ENCODE results near the gene CFAP119. TPM values are rescaled to one million over a fixed set of nuclear protein-coding genes. Genes with fewer than 3 reads are reported as not detected.

The CFAP119 gene
- total RNA-seq, 1 donor from 2014 or later, result 18.5 TPM

DNA sequence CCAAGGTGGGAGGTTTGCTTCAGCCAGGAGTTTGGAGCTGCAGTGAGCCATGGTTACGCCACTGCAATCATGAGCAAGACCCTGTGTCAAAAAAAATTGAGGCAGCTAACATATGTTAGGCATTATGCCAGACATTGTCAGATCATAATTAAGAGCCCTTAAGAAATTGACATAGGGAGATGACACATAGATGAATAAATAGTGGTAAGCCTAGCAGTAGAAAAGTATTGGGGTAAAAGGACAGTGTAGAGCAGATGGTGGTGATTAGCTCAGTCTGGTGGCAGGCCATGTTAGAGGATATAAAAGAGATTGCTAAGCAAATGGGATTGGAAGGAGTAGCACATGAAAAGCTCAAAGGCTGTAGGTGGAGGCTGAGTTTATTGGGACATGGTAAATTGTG is 40.3 kb downstream of the CFAP119 start:
- Mint-ChIP-seq H3K27me3 (ENCODE audit: low read depth) (no peaks in the 10 kb centered on the region), H3K4me1 (no peaks in the 10 kb centered on the region), H3K9me3 (no peaks in the 10 kb centered on the region), H3K27ac (ENCODE audit: unreplicated experiment) (no peak overlapping the region), H3K36me3 (ENCODE audit: low read depth) (peaks cover 32% of the 10 kb centered on the region), H3K4me3 (no peak overlapping the region)
- no peak for DNase-seq (ENCODE audit: low read depth, low spot score)
- TF ChIP-seq, protein P1, sequence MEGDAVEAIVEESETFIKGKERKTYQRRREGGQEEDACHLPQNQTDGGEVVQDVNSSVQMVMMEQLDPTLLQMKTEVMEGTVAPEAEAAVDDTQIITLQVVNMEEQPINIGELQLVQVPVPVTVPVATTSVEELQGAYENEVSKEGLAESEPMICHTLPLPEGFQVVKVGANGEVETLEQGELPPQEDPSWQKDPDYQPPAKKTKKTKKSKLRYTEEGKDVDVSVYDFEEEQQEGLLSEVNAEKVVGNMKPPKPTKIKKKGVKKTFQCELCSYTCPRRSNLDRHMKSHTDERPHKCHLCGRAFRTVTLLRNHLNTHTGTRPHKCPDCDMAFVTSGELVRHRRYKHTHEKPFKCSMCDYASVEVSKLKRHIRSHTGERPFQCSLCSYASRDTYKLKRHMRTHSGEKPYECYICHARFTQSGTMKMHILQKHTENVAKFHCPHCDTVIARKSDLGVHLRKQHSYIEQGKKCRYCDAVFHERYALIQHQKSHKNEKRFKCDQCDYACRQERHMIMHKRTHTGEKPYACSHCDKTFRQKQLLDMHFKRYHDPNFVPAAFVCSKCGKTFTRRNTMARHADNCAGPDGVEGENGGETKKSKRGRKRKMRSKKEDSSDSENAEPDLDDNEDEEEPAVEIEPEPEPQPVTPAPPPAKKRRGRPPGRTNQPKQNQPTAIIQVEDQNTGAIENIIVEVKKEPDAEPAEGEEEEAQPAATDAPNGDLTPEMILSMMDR (conservative IDR thresholded peaks at IDR 0.05), result no peak

DNA sequence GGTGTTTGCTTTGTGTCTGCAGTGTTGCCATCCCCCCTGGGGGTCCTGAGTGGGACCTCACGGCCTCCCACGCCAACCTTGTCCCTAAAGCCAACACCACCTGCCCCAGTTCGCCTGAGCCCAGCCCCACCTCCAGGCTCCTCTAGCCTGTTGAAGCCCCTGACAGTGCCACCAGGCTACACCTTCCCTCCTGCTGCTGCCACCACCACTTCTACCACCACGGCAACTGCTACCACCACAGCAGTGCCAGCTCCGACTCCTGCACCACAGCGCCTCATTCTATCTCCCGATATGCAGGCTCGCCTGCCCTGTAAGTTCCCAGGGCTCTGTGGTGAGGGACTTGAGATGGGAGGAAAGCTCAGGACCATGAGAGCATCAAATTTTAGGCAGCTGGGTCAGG is 40.7 kb downstream of the CFAP119 start:
- Mint-ChIP-seq H3K4me1 (no peaks in the 10 kb centered on the region), H3K27me3 (ENCODE audit: low read depth) (no peaks in the 10 kb centered on the region), H3K36me3 (ENCODE audit: low read depth) (peaks cover 36% of the 10 kb centered on the region), H3K9me3 (no peaks in the 10 kb centered on the region), H3K4me3 (no peak overlapping the region), H3K27ac (ENCODE audit: unreplicated experiment) (no peak overlapping the region)
- no peak for DNase-seq (ENCODE audit: low read depth, low spot score)
- TF ChIP-seq, protein P1 (conservative IDR thresholded peaks at IDR 0.05), result no peak

DNA sequence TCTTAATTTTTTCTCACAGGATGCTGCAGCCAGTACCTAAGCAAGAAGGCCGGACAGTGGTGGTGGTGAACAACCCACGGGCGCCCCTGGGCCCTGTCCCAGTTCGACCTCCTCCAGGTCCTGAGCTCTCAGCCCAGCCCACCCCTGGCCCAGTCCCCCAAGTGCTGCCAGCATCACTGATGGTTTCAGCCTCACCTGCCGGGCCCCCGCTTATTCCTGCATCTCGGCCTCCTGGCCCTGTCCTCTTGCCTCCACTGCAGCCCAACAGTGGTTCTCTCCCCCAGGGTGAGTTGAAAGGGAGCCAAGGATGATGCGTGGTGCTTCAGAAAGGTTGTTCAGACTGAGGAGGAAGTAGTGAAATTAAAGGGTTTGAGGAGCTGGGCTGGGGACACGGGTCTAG is 41.2 kb downstream of the CFAP119 start:
- peaks cover 41% of the 10 kb centered on the region for H3K36me3 Mint-ChIP-seq (ENCODE audit: low read depth)
- TF ChIP-seq, protein P1 (conservative IDR thresholded peaks at IDR 0.05), result no peak
- no peaks in the 10 kb centered on the region for H3K4me1 Mint-ChIP-seq
- H3K27me3 Mint-ChIP-seq (ENCODE audit: low read depth), result no peaks in the 10 kb centered on the region
- DNase-seq (ENCODE audit: low read depth, low spot score), result no peak
- no peak overlapping the region for H3K27ac Mint-ChIP-seq (ENCODE audit: unreplicated experiment)
- H3K9me3 Mint-ChIP-seq, result no peaks in the 10 kb centered on the region
- H3K4me3 Mint-ChIP-seq, result no peak overlapping the region

DNA sequence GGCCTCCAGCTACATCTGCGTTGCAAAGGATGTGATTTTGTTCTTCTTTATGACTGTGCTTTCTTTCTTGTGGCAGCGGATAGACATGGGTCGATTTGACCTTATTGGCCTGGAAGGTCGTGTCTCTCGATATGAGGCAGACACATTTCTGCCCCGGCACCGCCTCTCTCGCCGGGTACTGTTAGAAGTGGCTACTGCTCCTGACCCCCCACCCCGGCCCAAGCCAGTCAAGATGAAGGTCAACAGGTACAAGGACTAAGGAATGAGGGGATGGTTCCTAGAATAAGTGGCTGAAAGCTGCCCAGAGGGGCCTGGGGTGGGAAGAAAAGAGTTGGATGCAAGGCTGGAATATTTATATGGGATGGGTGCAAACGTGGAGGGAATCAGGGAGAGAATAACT is 41.8 kb downstream of the CFAP119 start:
- no peaks in the 10 kb centered on the region for H3K9me3 Mint-ChIP-seq
- TF ChIP-seq, protein P1 (conservative IDR thresholded peaks at IDR 0.05), result no peak

DNA sequence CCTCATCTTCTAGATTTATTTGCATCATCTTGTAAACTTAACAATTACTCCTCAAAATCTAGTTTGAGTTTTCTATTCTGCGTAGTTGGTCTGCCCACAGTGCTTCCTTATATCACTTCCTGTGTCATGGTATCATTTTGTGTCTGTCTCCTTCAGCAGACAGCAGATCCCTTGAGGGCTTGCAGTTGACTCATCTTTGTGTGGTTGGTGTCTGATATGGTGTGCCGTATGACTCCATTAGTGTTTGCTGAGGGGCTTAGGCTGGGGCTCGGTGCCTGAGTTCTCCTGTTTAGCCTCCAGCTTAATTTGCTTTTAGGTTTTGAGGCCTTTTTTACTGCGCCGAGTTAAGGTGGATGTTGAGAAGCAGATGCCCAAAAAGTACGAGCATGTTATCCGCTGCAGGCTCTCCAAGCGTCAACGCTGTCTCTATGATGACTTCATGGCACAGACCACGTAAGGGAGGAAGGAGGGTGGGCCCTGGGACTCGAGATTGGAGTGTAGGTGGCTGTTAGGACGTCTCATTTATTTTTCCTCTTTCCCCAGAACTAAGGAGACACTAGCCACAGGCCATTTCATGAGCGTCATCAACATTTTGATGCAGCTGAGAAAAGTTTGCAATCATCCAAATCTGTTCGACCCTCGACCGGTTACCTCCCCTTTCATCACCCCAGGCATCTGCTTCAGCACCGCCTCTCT is 46.0 kb downstream of the CFAP119 start:
- Mint-ChIP-seq H3K36me3 (ENCODE audit: low read depth) (peaks cover 41% of the 10 kb centered on the region), H3K27me3 (ENCODE audit: low read depth) (no peaks in the 10 kb centered on the region), H3K9me3 (no peaks in the 10 kb centered on the region), H3K4me1 (no peaks in the 10 kb centered on the region), H3K4me3 (no peak overlapping the region), H3K27ac (ENCODE audit: unreplicated experiment) (no peak overlapping the region)
- TF ChIP-seq, protein P1 (conservative IDR thresholded peaks at IDR 0.05), result no peak
- no peak for DNase-seq (ENCODE audit: low read depth, low spot score)

More for the DNA sequence above, 41.8 kb downstream of the CFAP119 start:
- H3K4me3 Mint-ChIP-seq, result no peak overlapping the region
- no peak for DNase-seq (ENCODE audit: low read depth, low spot score)
- H3K27ac Mint-ChIP-seq (ENCODE audit: unreplicated experiment), result no peak overlapping the region
- no peaks in the 10 kb centered on the region for H3K4me1 Mint-ChIP-seq
- peaks cover 43% of the 10 kb centered on the region for H3K36me3 Mint-ChIP-seq (ENCODE audit: low read depth)
- no peaks in the 10 kb centered on the region for H3K27me3 Mint-ChIP-seq (ENCODE audit: low read depth)
